Osteoblast (primary cell): ENCODE data around the gene CA12. TPM values are rescaled to one million over a fixed set of nuclear protein-coding genes. Genes with fewer than 3 reads are reported as not detected.

Experiments used
- DNase-seq: peaks from one replicate; pipeline ENCODE4 v3.0.0; 2011; ENCODE audit warnings: low spot score, mixed read lengths; ENCODE audit not compliant: insufficient read length; ENCODE audit errors: missing footprints
- H2AFZ ChIP-seq: 2 replicates; pipeline ENCODE4 v1.6.0; 2011; ENCODE audit warnings: mild to moderate bottlenecking, low read length
- H3K27ac ChIP-seq: 2 replicates; pipeline ENCODE4 v1.5.1; 2011; ENCODE audit warnings: mild to moderate bottlenecking, low read depth, low read length, moderate library complexity
- H3K27me3 ChIP-seq: 2 replicates; pipeline ENCODE4 v1.6.0; 2012; ENCODE audit warnings: mild to moderate bottlenecking, control low read depth, inconsistent platforms, low read length, moderate library complexity; ENCODE audit not compliant: insufficient read depth
- H3K36me3 ChIP-seq: 2 replicates; pipeline ENCODE4 v1.5.1; 2011; ENCODE audit warnings: mild to moderate bottlenecking, low read length, control low read depth, moderate library complexity; ENCODE audit not compliant: insufficient read depth
- H3K4me1 ChIP-seq: 2 replicates; pipeline ENCODE4 v1.5.1; 2011; ENCODE audit warnings: mild to moderate bottlenecking, low read length, control low read depth, moderate library complexity; ENCODE audit not compliant: insufficient read depth
- H3K4me2 ChIP-seq: 2 replicates; pipeline ENCODE4 v1.6.0; 2011; ENCODE audit warnings: mild to moderate bottlenecking, low read length; ENCODE audit not compliant: insufficient read depth
- H3K4me3 ChIP-seq: fragments of 200-600 bp; sonication (generic); 3 replicates; pipeline ENCODE4 v1.5.1; 2012; ENCODE audit warnings: mild to moderate bottlenecking, low read length, inconsistent platforms; ENCODE audit not compliant: insufficient read depth
- H3K79me2 ChIP-seq: 2 replicates; pipeline ENCODE4 v1.6.0; 2012; ENCODE audit warnings: mild to moderate bottlenecking, low read length, control low read depth, inconsistent platforms; ENCODE audit not compliant: insufficient read depth
- H3K9me3 ChIP-seq: 2 replicates; pipeline ENCODE4 v1.5.1; 2011; ENCODE audit warnings: low read depth, low read length, control low read depth
- H4K20me1 ChIP-seq: 2 replicates; pipeline ENCODE4 v1.6.0; 2012; ENCODE audit warnings: mild to moderate bottlenecking, low read length, control low read depth; ENCODE audit not compliant: insufficient read depth
- total RNA-seq: library from RNA; depleted of rRNA; stranded (reverse); fragments of >200 nt; gene quantifications from 2 replicates; pipeline ENCODE4 v1.2.3, GENCODE V29; 2012
- TF ChIP-seq, protein P1 (sequence below): IDR thresholded peaks from 2 replicates; pipeline ENCODE4 v1.5.1; 2011; ENCODE audit warnings: mild to moderate bottlenecking, low read depth, low read length, moderate library complexity; ENCODE audit errors: extremely low read depth

Gene CA12
- total RNA-seq, 1 donor: 107 TPM

DNA sequence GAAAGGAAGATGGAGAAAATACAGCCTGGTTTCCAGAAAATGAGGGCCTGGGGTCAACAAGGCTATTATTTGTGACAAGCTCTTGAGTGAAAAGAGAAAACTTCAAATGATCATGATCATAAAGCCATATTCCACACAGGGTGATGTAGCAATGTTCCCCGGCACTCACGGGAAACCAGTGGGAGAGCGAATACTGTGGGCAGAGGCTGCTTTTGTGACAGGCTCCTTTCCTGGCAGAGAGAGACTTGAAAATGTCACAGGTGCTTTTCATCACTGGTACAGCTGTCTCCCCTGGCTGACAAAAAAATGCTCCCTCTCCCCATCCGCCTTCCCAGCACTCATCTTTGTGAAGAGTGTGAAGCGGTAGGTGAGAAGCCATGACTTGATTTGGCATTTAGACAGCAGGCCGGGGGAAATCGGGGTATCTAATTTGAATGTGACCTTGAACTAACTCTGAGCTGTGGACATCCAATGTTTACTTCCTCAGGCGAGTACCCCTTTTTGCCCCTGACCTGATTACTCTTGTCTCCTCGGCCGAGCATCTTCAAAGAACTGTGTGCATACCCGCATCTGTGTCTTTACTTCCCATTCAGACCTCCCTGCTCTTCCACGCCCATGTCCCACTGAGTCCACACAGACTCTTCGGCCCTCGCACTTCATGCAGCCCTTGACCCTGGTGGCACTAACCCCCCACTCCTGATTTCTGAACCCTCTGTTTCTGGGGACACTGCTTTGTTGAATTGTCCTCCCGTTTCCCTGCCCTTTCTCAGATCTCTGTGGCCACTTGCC lies 23.2 kb downstream of the CA12 start:
- H3K27ac ChIP-seq: no peak overlapping the region
- TF ChIP-seq, protein P1, sequence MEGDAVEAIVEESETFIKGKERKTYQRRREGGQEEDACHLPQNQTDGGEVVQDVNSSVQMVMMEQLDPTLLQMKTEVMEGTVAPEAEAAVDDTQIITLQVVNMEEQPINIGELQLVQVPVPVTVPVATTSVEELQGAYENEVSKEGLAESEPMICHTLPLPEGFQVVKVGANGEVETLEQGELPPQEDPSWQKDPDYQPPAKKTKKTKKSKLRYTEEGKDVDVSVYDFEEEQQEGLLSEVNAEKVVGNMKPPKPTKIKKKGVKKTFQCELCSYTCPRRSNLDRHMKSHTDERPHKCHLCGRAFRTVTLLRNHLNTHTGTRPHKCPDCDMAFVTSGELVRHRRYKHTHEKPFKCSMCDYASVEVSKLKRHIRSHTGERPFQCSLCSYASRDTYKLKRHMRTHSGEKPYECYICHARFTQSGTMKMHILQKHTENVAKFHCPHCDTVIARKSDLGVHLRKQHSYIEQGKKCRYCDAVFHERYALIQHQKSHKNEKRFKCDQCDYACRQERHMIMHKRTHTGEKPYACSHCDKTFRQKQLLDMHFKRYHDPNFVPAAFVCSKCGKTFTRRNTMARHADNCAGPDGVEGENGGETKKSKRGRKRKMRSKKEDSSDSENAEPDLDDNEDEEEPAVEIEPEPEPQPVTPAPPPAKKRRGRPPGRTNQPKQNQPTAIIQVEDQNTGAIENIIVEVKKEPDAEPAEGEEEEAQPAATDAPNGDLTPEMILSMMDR: no peak
- H3K36me3 ChIP-seq: peaks cover 13% of the 10 kb centered on the region
- H3K9me3 ChIP-seq: no peaks in the 10 kb centered on the region
- H3K27me3 ChIP-seq: no peaks in the 10 kb centered on the region
- H3K4me1 ChIP-seq: no peaks in the 10 kb centered on the region
- H4K20me1 ChIP-seq: peaks cover 11% of the 10 kb centered on the region
- H3K79me2 ChIP-seq: peaks cover 22% of the 10 kb centered on the region
- H2AFZ ChIP-seq: no peak overlapping the region
- no peak overlapping the region for H3K4me3 ChIP-seq
- DNase-seq: peak; percentile 64
- no peak overlapping the region for H3K4me2 ChIP-seq

DNA sequence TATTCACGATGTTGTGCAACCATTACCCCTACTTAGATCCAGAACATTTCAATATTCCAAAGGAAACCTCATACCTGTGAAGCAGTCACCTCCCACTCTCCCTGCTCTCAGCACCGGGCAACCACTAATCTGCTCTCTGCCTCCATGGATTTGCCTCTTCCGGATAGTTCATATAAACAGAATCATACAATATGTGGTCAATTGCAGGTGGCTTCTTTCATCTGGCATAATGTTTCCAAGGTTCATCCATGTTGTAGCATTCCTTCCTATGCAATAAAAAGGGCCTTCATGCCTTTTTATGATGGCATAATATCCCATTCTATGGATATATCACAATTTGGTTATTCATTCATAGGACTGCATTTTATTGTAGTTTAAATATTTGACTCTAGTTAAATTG lies 23.9 kb downstream of the CA12 start:
- Histone ChIP-seq H3K4me3 (no peak overlapping the region), H3K9me3 (no peaks in the 10 kb centered on the region), H3K27ac (no peak overlapping the region), H4K20me1 (peaks cover 11% of the 10 kb centered on the region), H3K27me3 (no peaks in the 10 kb centered on the region), H3K4me2 (no peak overlapping the region), H3K79me2 (peaks cover 27% of the 10 kb centered on the region), H3K36me3 (peaks cover 13% of the 10 kb centered on the region), H2AFZ (no peak overlapping the region), H3K4me1 (no peaks in the 10 kb centered on the region)
- TF ChIP-seq, protein P1: no peak
- DNase-seq: no peak

DNA sequence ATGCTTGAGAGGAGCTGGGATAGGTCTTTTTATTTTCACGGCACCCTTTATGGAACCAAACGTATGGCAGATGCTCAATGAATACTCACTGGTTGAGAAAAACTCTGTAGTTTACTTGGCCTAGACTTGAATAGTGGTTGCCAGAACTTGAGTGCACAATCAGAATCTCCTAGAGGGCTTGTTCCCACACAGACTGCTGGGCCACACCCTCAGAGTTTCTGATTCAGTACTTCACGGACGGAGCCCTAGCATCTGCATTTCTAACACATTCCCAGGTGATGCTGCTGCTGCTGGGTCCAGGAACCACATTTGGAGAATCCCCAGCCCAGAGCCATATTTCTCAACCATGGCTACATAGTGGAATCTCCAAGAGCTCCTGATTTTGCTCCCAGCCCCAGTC lies 24.6 kb downstream of the CA12 start:
- Histone ChIP-seq H3K4me2 (no peak overlapping the region), H3K27me3 (no peaks in the 10 kb centered on the region), H3K79me2 (peaks cover 32% of the 10 kb centered on the region), H2AFZ (no peak overlapping the region), H3K9me3 (no peaks in the 10 kb centered on the region), H3K27ac (no peak overlapping the region), H3K4me3 (no peak overlapping the region), H3K36me3 (peaks cover 13% of the 10 kb centered on the region), H3K4me1 (no peaks in the 10 kb centered on the region), H4K20me1 (peaks cover 11% of the 10 kb centered on the region)
- DNase-seq: no peak
- TF ChIP-seq, protein P1: no peak

DNA sequence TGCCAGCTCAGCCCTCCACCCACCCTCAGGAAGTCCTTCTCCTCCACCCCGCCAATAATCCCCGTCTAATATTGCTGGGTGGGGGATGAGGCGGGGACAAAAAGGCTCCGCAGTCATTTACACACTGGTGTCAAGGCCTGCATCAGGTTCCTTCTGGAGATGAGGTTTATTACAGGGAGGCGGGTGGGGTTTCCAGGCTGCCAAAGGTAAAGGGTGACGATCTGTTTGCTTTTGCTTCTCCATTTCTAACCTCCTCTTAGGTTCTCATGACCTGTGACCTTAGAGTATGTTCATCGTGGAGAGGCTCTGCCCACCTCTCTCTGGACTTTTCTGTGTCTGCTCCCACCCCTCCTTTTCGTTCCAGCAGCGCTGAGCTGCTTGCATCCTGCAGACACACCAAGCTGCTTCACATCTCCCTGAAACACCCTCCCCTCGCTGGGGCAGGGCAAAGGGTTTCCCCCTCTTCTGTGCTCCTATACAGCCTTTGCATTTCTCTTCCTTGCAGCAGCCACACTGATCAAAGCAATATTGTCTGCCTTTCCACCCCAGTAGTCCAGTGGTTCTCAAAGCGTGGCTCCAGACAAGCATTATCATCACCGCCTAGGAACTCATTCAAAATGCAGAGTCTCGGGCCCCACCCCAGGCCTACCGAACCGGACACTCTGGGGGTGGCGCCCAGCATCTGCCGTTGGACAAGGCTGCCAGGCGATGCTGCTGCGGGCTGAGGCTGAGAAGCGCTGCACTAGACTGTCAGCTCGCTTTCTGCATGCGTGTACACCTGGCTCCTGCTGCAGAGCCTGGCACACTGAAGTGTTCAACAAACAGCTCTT lies 26.6 kb downstream of the CA12 start:
- Histone ChIP-seq H3K27me3 (no peaks in the 10 kb centered on the region), H3K27ac (no peak overlapping the region), H3K9me3 (no peaks in the 10 kb centered on the region), H3K79me2 (peaks cover 31% of the 10 kb centered on the region), H3K36me3 (peaks cover 4% of the 10 kb centered on the region), H3K4me1 (peaks cover 6% of the 10 kb centered on the region), H3K4me3 (no peak overlapping the region), H4K20me1 (peaks cover 6% of the 10 kb centered on the region), H2AFZ (no peak overlapping the region), H3K4me2 (no peak overlapping the region)
- DNase-seq: no peak
- TF ChIP-seq, protein P1: no peak
